OCI-LY7 (cell line): ENCODE data around the gene NAT16. TPM values are rescaled to one million over a fixed set of nuclear protein-coding genes. Genes with fewer than 3 reads are reported as not detected.

ENCODE experiments used
- BruUV-seq: library from RNA; stranded (reverse); fragments of 400-500 nt; replicated peaks from 2 replicates; lab custom pipeline; 2021; lab: Mats Ljungman, UMichigan
- CTCF ChIA-PET: fragments of 300-600 bp; sonication (Branson Sonifier 250); formaldehyde crosslinking; loops from one replicate; lab custom pipeline; 2022; ENCODE audit warnings: antibody characterized with exemption; ENCODE audit not compliant: unreplicated experiment; lab: Charles Lee
- POLR2A ChIA-PET: fragments of 300-600 bp; sonication (Branson Sonifier 250); formaldehyde crosslinking; loops from one replicate; lab custom pipeline; 2022; ENCODE audit warnings: antibody characterized with exemption; lab: Charles Lee
- DNase-seq: peaks from one replicate; pipeline ENCODE4 v3.0.0-alpha.2; 2015; ENCODE audit warnings: low spot score
- H2AFZ ChIP-seq: fragments of 200-600 bp; sonication (generic), shearing (Covaris generic); 2 replicates; pipeline ENCODE4 v1.6.1; 2014; ENCODE audit warnings: mild to moderate bottlenecking, antibody characterized with exemption, low read length, moderate library complexity
- H3K27ac ChIP-seq: fragments of 200-600 bp; sonication (generic); 2 replicates; pipeline ENCODE4 v1.5.1; 2014; ENCODE audit warnings: mixed run types, low read depth, mild to moderate bottlenecking, moderate library complexity, low read length, inconsistent platforms; ENCODE audit not compliant: poor library complexity, severe bottlenecking
- H3K36me3 ChIP-seq: fragments of 200-600 bp; sonication (generic); 2 replicates; pipeline ENCODE4 v1.6.1; 2014; ENCODE audit warnings: mild to moderate bottlenecking, antibody characterized with exemption, low read length, moderate library complexity, mixed read lengths; ENCODE audit not compliant: insufficient read depth
- H3K4me1 ChIP-seq: fragments of 200-600 bp; sonication (generic); 2 replicates; pipeline ENCODE4 v1.5.1; 2014; ENCODE audit warnings: mild to moderate bottlenecking, low read length; ENCODE audit not compliant: insufficient read depth, poor library complexity, severe bottlenecking
- H3K4me2 ChIP-seq: fragments of 200-600 bp; sonication (generic); 2 replicates; pipeline ENCODE4 v1.6.1; 2014; ENCODE audit warnings: mild to moderate bottlenecking, low read length
- H3K4me3 ChIP-seq: fragments of 200-600 bp; sonication (generic); 2 replicates; pipeline ENCODE4 v1.5.1; 2014; ENCODE audit warnings: mild to moderate bottlenecking, low read depth, low read length; ENCODE audit not compliant: poor library complexity, severe bottlenecking
- H3K79me2 ChIP-seq: fragments of 200-600 bp; sonication (generic); 2 replicates; pipeline ENCODE4 v1.6.1; 2016; ENCODE audit warnings: low read depth, mild to moderate bottlenecking, low read length, moderate library complexity, mixed read lengths; ENCODE audit not compliant: insufficient read depth
- H3K9me2 ChIP-seq: fragments of 200-600 bp; sonication (generic); 2 replicates; pipeline ENCODE4 v1.6.1; 2016; ENCODE audit warnings: mild to moderate bottlenecking, low read length, mixed read lengths; ENCODE audit not compliant: insufficient read depth
- H3K9me3 ChIP-seq: fragments of 200-600 bp; sonication (generic); 2 replicates; pipeline ENCODE4 v1.6.1; 2014; ENCODE audit warnings: mild to moderate bottlenecking, mixed run types, low read length, mixed read lengths
- H4K20me1 ChIP-seq: fragments of 200-600 bp; sonication (generic); 2 replicates; pipeline ENCODE4 v1.6.1; 2014; ENCODE audit warnings: mild to moderate bottlenecking, antibody characterized with exemption, low read length, moderate library complexity, mixed read lengths; ENCODE audit not compliant: insufficient read depth
- EZH2phosphoT487 ChIP-seq: fragments of 200-600 bp; sonication (generic); IDR thresholded peaks from 2 replicates; pipeline ENCODE4 v1.6.1; 2018; ENCODE audit warnings: low read depth, borderline replicate concordance, mild to moderate bottlenecking, mixed run types, antibody characterized with exemption, low read length, moderate library complexity, mixed read lengths
- intact Hi-C: fragments of 100-400 bp; cut with micrococcal nuclease; formaldehyde crosslinking; loops from one replicate; pipeline ENCODE4 v1.10.0; 2022; ENCODE audit not compliant: unreplicated experiment
- total RNA-seq, 2 experiments: library from RNA; depleted of rRNA in 1 of 2; stranded (reverse); fragments of >200 nt in 1 of 2; shearing (Covaris generic) in 1 of 2; gene quantifications; 2 replicates each; pipeline ENCODE4 v1.2.3, GENCODE V29; 2014 to 2022
- TF ChIP-seq, protein P1 (sequence below): fragments of 200-600 bp; sonication (generic); conservative IDR thresholded peaks from 2 replicates; pipeline ENCODE4 v1.5.1; 2014; ENCODE audit warnings: mild to moderate bottlenecking, antibody characterized with exemption, low read length, moderate library complexity, mixed read lengths

Gene NAT16
- total RNA-seq, 2 experiments from 2014 or later, result 0.22 TPM; not detected in 1

DNA sequence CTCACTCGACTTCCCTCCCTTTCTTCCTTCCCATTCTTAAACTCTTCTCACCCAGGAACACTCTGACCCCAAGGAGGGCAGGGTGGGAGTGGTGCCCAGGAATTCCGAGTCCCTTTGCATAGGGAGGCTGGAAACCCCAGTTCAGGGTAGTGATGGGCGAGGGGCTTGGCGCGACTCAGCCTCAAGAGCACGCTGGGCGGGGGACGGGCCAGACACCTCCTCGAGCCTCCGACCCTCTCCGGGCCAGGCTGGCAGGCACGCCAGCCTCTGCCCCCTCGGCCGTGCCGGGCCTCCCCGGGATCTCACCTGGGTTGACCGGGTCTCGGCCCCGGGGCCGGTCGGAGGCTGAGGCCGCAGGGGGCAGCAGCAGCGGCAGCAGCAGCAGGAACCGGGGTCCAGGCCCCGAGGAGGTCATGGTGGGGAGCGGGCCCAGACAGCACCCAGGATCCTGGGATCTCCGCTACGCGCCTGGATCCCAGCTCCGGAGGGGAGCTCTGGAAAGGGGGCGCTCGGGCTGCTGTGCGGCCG is 36.8 kb upstream of the NAT16 start:
- Histone ChIP-seq H3K9me2 (no peaks in the 10 kb centered on the region), H2AFZ (peak overlapping the region; percentile 98), H3K9me3 (no peaks in the 10 kb centered on the region), H3K36me3 (no peaks in the 10 kb centered on the region), H4K20me1 (no peaks in the 10 kb centered on the region), H3K27ac (no peak overlapping the region), H3K4me3 (peak overlapping the region; percentile 95), H3K4me1 (peaks cover 18% of the 10 kb centered on the region), H3K4me2 (peak overlapping the region; percentile 100), H3K79me2 (no peaks in the 10 kb centered on the region)
- DNase-seq, result no peak
- TF ChIP-seq, protein P1, sequence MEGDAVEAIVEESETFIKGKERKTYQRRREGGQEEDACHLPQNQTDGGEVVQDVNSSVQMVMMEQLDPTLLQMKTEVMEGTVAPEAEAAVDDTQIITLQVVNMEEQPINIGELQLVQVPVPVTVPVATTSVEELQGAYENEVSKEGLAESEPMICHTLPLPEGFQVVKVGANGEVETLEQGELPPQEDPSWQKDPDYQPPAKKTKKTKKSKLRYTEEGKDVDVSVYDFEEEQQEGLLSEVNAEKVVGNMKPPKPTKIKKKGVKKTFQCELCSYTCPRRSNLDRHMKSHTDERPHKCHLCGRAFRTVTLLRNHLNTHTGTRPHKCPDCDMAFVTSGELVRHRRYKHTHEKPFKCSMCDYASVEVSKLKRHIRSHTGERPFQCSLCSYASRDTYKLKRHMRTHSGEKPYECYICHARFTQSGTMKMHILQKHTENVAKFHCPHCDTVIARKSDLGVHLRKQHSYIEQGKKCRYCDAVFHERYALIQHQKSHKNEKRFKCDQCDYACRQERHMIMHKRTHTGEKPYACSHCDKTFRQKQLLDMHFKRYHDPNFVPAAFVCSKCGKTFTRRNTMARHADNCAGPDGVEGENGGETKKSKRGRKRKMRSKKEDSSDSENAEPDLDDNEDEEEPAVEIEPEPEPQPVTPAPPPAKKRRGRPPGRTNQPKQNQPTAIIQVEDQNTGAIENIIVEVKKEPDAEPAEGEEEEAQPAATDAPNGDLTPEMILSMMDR, result 0 out of 2 replicates have a peak, but pooled peaks have one; percentile 31
- no peak for TF ChIP-seq EZH2phosphoT487
- intact Hi-C loops, result no loop called here
- POLR2A ChIA-PET, result interaction anchor here (0.6 to 1.5 kb wide), 4 partner anchors 29 to 102 kb away, joined by 3 to 6 read pairs (median 4); no protein-coding TSS in a partner anchor
- BruUV-seq, result no TSS peak
- CTCF ChIA-PET, result interaction anchor here (0.6 to 1.0 kb wide), 2 partner anchors 12 to 24 kb away, joined by 3 to 8 read pairs; no protein-coding TSS in a partner anchor

- DNase-seq, result no peak
- TF ChIP-seq, protein P1, result no peak
- TF ChIP-seq EZH2phosphoT487, result no peak
- peak overlapping the region; percentile 100 for H3K4me2 ChIP-seq
- H3K4me1 ChIP-seq, result peaks cover 18% of the 10 kb centered on the region
- H3K27ac ChIP-seq, result no peak overlapping the region
- no peaks in the 10 kb centered on the region for H3K36me3 ChIP-seq
- no peaks in the 10 kb centered on the region for H3K9me3 ChIP-seq
- H4K20me1 ChIP-seq, result no peaks in the 10 kb centered on the region
- CTCF ChIA-PET, result interaction anchor here (1.0 kb wide), 1 partner anchor 24 kb away, joined by 8 read pairs; no protein-coding TSS in a partner anchor
- peak overlapping the region; percentile 95 for H3K4me3 ChIP-seq
- POLR2A ChIA-PET, result interaction anchor here (1.1 kb wide), 1 partner anchor 32 kb away, joined by 3 read pairs; no protein-coding TSS in a partner anchor
- H3K9me2 ChIP-seq, result no peaks in the 10 kb centered on the region
- no TSS peak for BruUV-seq
- H2AFZ ChIP-seq, result peak overlapping the region; percentile 98; the same call in 1 of the 2 replicates
- H3K79me2 ChIP-seq, result no peaks in the 10 kb centered on the region
- intact Hi-C loops, result no loop called here
Observed at GRCh38 chr7:101216001-101216859, 36.1 kb upstream of the NAT16 start.
